ENCODE results near the gene GLUL.

GLUL gene

GRCh38 chr1:182384387-182384960, 7.1 kb downstream of the GLUL start:
- 96% methylated on average over 18 of the region's 19 CpGs for WGBS
- no peak overlapping the region for H2BK120ac ChIP-seq (ENCODE audit: low read depth, low read length)
- no peak overlapping the region for H3K27ac ChIP-seq (ENCODE audit: low read length, poor library complexity, severe bottlenecking)
- H3K4me1 ChIP-seq (ENCODE audit: control insufficient read depth, insufficient read depth, low read depth, low read length), result peaks cover 2% of the 10 kb centered on the region
- H2BK5ac ChIP-seq (ENCODE audit: low read depth, low read length, poor library complexity, severe bottlenecking), result no peak overlapping the region
- no peak overlapping the region for H3K4ac ChIP-seq (ENCODE audit: low read depth in 1 of 2, low read length in 2 of 2)
- no peak overlapping the region for H3K4me2 ChIP-seq (ENCODE audit: low read length, poor library complexity, severe bottlenecking)
- H3K36me3 ChIP-seq (ENCODE audit: control insufficient read depth in 1 of 2, insufficient read depth in 2 of 2, low read depth in 1 of 2, low read length in 2 of 2), result peaks cover 36 to 73% of the 10 kb centered on the region in 2 experiments
- no peak overlapping the region for H2BK15ac ChIP-seq (ENCODE audit: low read depth, poor library complexity, severe bottlenecking)
- H3K18ac ChIP-seq (ENCODE audit: low read depth in 1 of 2, low read length in 2 of 2), result no peak overlapping the region
- no peak overlapping the region for H3K9ac ChIP-seq (ENCODE audit: low read length)
- H2BK12ac ChIP-seq (ENCODE audit: low read length in 2 of 2), result no peak overlapping the region
- no peak overlapping the region for H3K4me3 ChIP-seq (ENCODE audit: insufficient read depth in 1 of 2, low read depth in 1 of 2, low read length in 2 of 2)
- no peaks in the 10 kb centered on the region for H3K27me3 ChIP-seq (ENCODE audit: control insufficient read depth in 1 of 2, insufficient read depth in 1 of 2, low read length in 2 of 2)
- H2AFZ ChIP-seq (ENCODE audit: low read depth, low read length), result no peak overlapping the region
- no peak overlapping the region for H2AK5ac ChIP-seq (ENCODE audit: low read length, severe bottlenecking)
- H3K79me1 ChIP-seq (replicated peaks; ENCODE audit: low read length, poor library complexity, severe bottlenecking), result peaks cover 32% of the 10 kb centered on the region
- no peak overlapping the region for H4K91ac ChIP-seq (ENCODE audit: low read length)
- no peak overlapping the region for H3K23ac ChIP-seq (ENCODE audit: low read length in 2 of 2)
- H3K14ac ChIP-seq (ENCODE audit: low read length in 2 of 2), result no peak overlapping the region
- H3K9me3 ChIP-seq (ENCODE audit: control insufficient read depth, low read length), result no peaks in the 10 kb centered on the region
- DNase-seq, result no peak
- H4K8ac ChIP-seq (ENCODE audit: low read length), result no peak overlapping the region

GRCh38 chr1:182383934-182384333, 7.7 kb downstream of the GLUL start:
- no peak overlapping the region for H4K8ac ChIP-seq (ENCODE audit: low read length)
- WGBS, result over 99% methylated on average over 6 of the region's 7 CpGs
- H3K18ac ChIP-seq (ENCODE audit: low read depth in 1 of 2, low read length in 2 of 2), result no peak overlapping the region
- no peak overlapping the region for H2AK5ac ChIP-seq (ENCODE audit: low read length, severe bottlenecking)
- no peak overlapping the region for H3K23ac ChIP-seq (ENCODE audit: low read length in 2 of 2)
- H4K91ac ChIP-seq (ENCODE audit: low read length), result no peak overlapping the region
- H2BK12ac ChIP-seq (ENCODE audit: low read length in 2 of 2), result no peak overlapping the region
- no peak overlapping the region for H2AFZ ChIP-seq (ENCODE audit: low read depth, low read length)
- peaks cover 32% of the 10 kb centered on the region for H3K79me1 ChIP-seq (replicated peaks; ENCODE audit: low read length, poor library complexity, severe bottlenecking)
- H2BK5ac ChIP-seq (ENCODE audit: low read depth, low read length, poor library complexity, severe bottlenecking), result no peak overlapping the region
- no peaks in the 10 kb centered on the region for H3K9me3 ChIP-seq (ENCODE audit: control insufficient read depth, low read length)
- no peaks in the 10 kb centered on the region for H3K27me3 ChIP-seq (ENCODE audit: control insufficient read depth in 1 of 2, insufficient read depth in 1 of 2, low read length in 2 of 2)
- peaks cover 36 to 73% of the 10 kb centered on the region in 2 experiments for H3K36me3 ChIP-seq (ENCODE audit: control insufficient read depth in 1 of 2, insufficient read depth in 2 of 2, low read depth in 1 of 2, low read length in 2 of 2)
- no peak overlapping the region for H3K4me3 ChIP-seq (ENCODE audit: insufficient read depth in 1 of 2, low read depth in 1 of 2, low read length in 2 of 2)
- H3K4me2 ChIP-seq (ENCODE audit: low read length, poor library complexity, severe bottlenecking), result no peak overlapping the region
- H2BK120ac ChIP-seq (ENCODE audit: low read depth, low read length), result no peak overlapping the region
- no peak overlapping the region for H3K27ac ChIP-seq (ENCODE audit: low read length, poor library complexity, severe bottlenecking)
- no peak overlapping the region for H3K14ac ChIP-seq (ENCODE audit: low read length in 2 of 2)
- H3K4ac ChIP-seq (ENCODE audit: low read depth in 1 of 2, low read length in 2 of 2), result no peak overlapping the region
- H3K9ac ChIP-seq (ENCODE audit: low read length), result no peak overlapping the region
- H2BK15ac ChIP-seq (ENCODE audit: low read depth, poor library complexity, severe bottlenecking), result no peak overlapping the region
- H3K4me1 ChIP-seq (ENCODE audit: control insufficient read depth, insufficient read depth, low read depth, low read length), result peaks cover 2% of the 10 kb centered on the region
- no peak for DNase-seq

- H4K8ac ChIP-seq (ENCODE audit: low read length), result no peak overlapping the region
- no peak overlapping the region for H2BK120ac ChIP-seq (ENCODE audit: low read depth, low read length)
- no peak overlapping the region for H3K4me3 ChIP-seq (ENCODE audit: insufficient read depth in 1 of 2, low read depth in 1 of 2, low read length in 2 of 2)
- no peak overlapping the region for H2BK15ac ChIP-seq (ENCODE audit: low read depth, poor library complexity, severe bottlenecking)
- H2AFZ ChIP-seq (ENCODE audit: low read depth, low read length), result no peak overlapping the region
- H3K4me2 ChIP-seq (ENCODE audit: low read length, poor library complexity, severe bottlenecking), result no peak overlapping the region
- no peak overlapping the region for H3K18ac ChIP-seq (ENCODE audit: low read depth in 1 of 2, low read length in 2 of 2)
- H4K91ac ChIP-seq (ENCODE audit: low read length), result no peak overlapping the region
- H2BK5ac ChIP-seq (ENCODE audit: low read depth, low read length, poor library complexity, severe bottlenecking), result no peak overlapping the region
- no peak overlapping the region for H3K23ac ChIP-seq (ENCODE audit: low read length in 2 of 2)
- DNase-seq, result no peak
- no peak overlapping the region for H3K9ac ChIP-seq (ENCODE audit: low read length)
- no peak overlapping the region for H2BK12ac ChIP-seq (ENCODE audit: low read length in 2 of 2)
- WGBS, result 94% methylated on average over 2 of the region's 4 CpGs
- H3K79me1 ChIP-seq (replicated peaks; ENCODE audit: low read length, poor library complexity, severe bottlenecking), result peaks cover 28% of the 10 kb centered on the region
- no peak overlapping the region for H3K14ac ChIP-seq (ENCODE audit: low read length in 2 of 2)
- peaks cover 33 to 69% of the 10 kb centered on the region in 2 experiments for H3K36me3 ChIP-seq (ENCODE audit: control insufficient read depth in 1 of 2, insufficient read depth in 2 of 2, low read depth in 1 of 2, low read length in 2 of 2)
- no peak overlapping the region for H2AK5ac ChIP-seq (ENCODE audit: low read length, severe bottlenecking)
- no peaks in the 10 kb centered on the region for H3K9me3 ChIP-seq (ENCODE audit: control insufficient read depth, low read length)
- no peak overlapping the region for H3K4ac ChIP-seq (ENCODE audit: low read depth in 1 of 2, low read length in 2 of 2)
- no peaks in the 10 kb centered on the region for H3K27me3 ChIP-seq (ENCODE audit: control insufficient read depth in 1 of 2, insufficient read depth in 1 of 2, low read length in 2 of 2)
- no peak overlapping the region for H3K27ac ChIP-seq (ENCODE audit: low read length, poor library complexity, severe bottlenecking)
- no peaks in the 10 kb centered on the region for H3K4me1 ChIP-seq (ENCODE audit: control insufficient read depth, insufficient read depth, low read depth, low read length)
Observed at GRCh38 chr1:182383037-182383661, 8.4 kb downstream of the GLUL start.

- H3K79me1 ChIP-seq (replicated peaks; ENCODE audit: low read length, poor library complexity, severe bottlenecking), result peaks cover 24% of the 10 kb centered on the region
Observed at GRCh38 chr1:182381962-182382819, 9.4 kb downstream of the GLUL start.

More at GRCh38 chr1:182381962-182382819, 9.4 kb downstream of the GLUL start:
- Histone ChIP-seq H3K36me3 (ENCODE audit: control insufficient read depth in 1 of 2, insufficient read depth in 2 of 2, low read depth in 1 of 2, low read length in 2 of 2) (peaks cover 31 to 59% of the 10 kb centered on the region in 2 experiments), H3K27me3 (ENCODE audit: control insufficient read depth in 1 of 2, insufficient read depth in 1 of 2, low read length in 2 of 2) (no peaks in the 10 kb centered on the region), H3K27ac (ENCODE audit: low read length, poor library complexity, severe bottlenecking) (no peak overlapping the region), H3K23ac (ENCODE audit: low read length in 2 of 2) (no peak overlapping the region), H3K4ac (ENCODE audit: low read depth in 1 of 2, low read length in 2 of 2) (no peak overlapping the region), H3K18ac (ENCODE audit: low read depth in 1 of 2, low read length in 2 of 2) (no peak overlapping the region), H2AFZ (ENCODE audit: low read depth, low read length) (no peak overlapping the region), H2BK12ac (ENCODE audit: low read length in 2 of 2) (peak overlapping the region in 1 of 2 experiments; percentile 42), H2BK5ac (ENCODE audit: low read depth, low read length, poor library complexity, severe bottlenecking) (no peak overlapping the region), H4K8ac (ENCODE audit: low read length) (no peak overlapping the region), H3K4me1 (ENCODE audit: control insufficient read depth, insufficient read depth, low read depth, low read length) (no peaks in the 10 kb centered on the region), H3K14ac (ENCODE audit: low read length in 2 of 2) (no peak overlapping the region), H3K9ac (ENCODE audit: low read length) (no peak overlapping the region), H3K4me3 (ENCODE audit: insufficient read depth in 1 of 2, low read depth in 1 of 2, low read length in 2 of 2) (no peak overlapping the region), H4K91ac (ENCODE audit: low read length) (no peak overlapping the region), H2BK15ac (ENCODE audit: low read depth, poor library complexity, severe bottlenecking) (no peak overlapping the region), H2BK120ac (ENCODE audit: low read depth, low read length) (no peak overlapping the region), H3K4me2 (ENCODE audit: low read length, poor library complexity, severe bottlenecking) (no peak overlapping the region), H2AK5ac (ENCODE audit: low read length, severe bottlenecking) (no peak overlapping the region), H3K9me3 (ENCODE audit: control insufficient read depth, low read length) (no peaks in the 10 kb centered on the region)
- no peak for DNase-seq
- WGBS, result 98% methylated on average over 7 of the region's 9 CpGs

All from mesenchymal stem cell (in vitro differentiated cells and primary cell).